HEK293T (cell line): ENCODE measurements around the gene PLCB4.

Experiments used
- CTCF ChIA-PET: fragments of 350-600 bp; formaldehyde crosslinking; extraction: SDS; loops from one replicate; lab custom pipeline; 2021; ENCODE audit warnings: antibody characterized with exemption, inconsistent platforms; lab: Yijun Ruan, JAX
- POLR2A ChIA-PET: fragments of 350-600 bp; formaldehyde crosslinking; extraction: SDS; loops from one replicate; lab custom pipeline; 2020; ENCODE audit warnings: antibody characterized with exemption, inconsistent platforms; lab: Yijun Ruan, JAX
- DNase-seq: peaks from one replicate; pipeline ENCODE4 v3.0.0; 2012; ENCODE audit warnings: mixed read lengths; ENCODE audit errors: extremely low spot score
- ARNT ChIP-seq: fragments of 450-650 bp; IDR thresholded peaks from 2 replicates; pipeline ENCODE4 v1.6.1; 2017; ENCODE audit warnings: mild to moderate bottlenecking
- BHLHE40 ChIP-seq: fragments of 450-650 bp; IDR thresholded peaks from 2 replicates; pipeline ENCODE4 v1.6.1; 2016; ENCODE audit warnings: mild to moderate bottlenecking, moderate library complexity, borderline replicate concordance
- CTBP1 ChIP-seq: fragments of 450-650 bp; IDR thresholded peaks from 2 replicates; pipeline ENCODE4 v1.6.1; 2016; ENCODE audit warnings: borderline replicate concordance
- ELF4 ChIP-seq: fragments of 450-650 bp; IDR thresholded peaks from 2 replicates; pipeline ENCODE4 v1.6.1; 2017; ENCODE audit warnings: antibody characterized with exemption
- FOXA1 ChIP-seq: fragments of 450-650 bp; IDR thresholded peaks from 2 replicates; pipeline ENCODE4 v1.6.1; 2016; ENCODE audit warnings: mild to moderate bottlenecking
- FOXK2 ChIP-seq: fragments of 450-650 bp; IDR thresholded peaks from 2 replicates; pipeline ENCODE4 v1.6.1; 2016; ENCODE audit warnings: mild to moderate bottlenecking
- FOXM1 ChIP-seq: fragments of 450-650 bp; IDR thresholded peaks from 2 replicates; pipeline ENCODE4 v1.6.1; 2017; ENCODE audit warnings: mild to moderate bottlenecking, borderline replicate concordance
- HDGF ChIP-seq: fragments of 450-650 bp; IDR thresholded peaks from 2 replicates; pipeline ENCODE4 v1.6.1; 2017; ENCODE audit warnings: antibody characterized with exemption, borderline replicate concordance
- L3MBTL2 ChIP-seq: fragments of 450-650 bp; conservative IDR thresholded peaks from 2 replicates; pipeline ENCODE4 v1.6.1; 2016; ENCODE audit warnings: mild to moderate bottlenecking
- LEF1 ChIP-seq: fragments of 450-650 bp; IDR thresholded peaks from 2 replicates; pipeline ENCODE4 v1.6.1; 2017; ENCODE audit warnings: mild to moderate bottlenecking, borderline replicate concordance
- NFRKB ChIP-seq: fragments of 450-650 bp; IDR thresholded peaks from 2 replicates; pipeline ENCODE4 v1.6.1; 2016; ENCODE audit warnings: mild to moderate bottlenecking, moderate library complexity
- SP1 ChIP-seq: fragments of 450-650 bp; IDR thresholded peaks from 2 replicates; pipeline ENCODE4 v1.6.1; 2017
- SUZ12 ChIP-seq: fragments of 450-650 bp; IDR thresholded peaks from 2 replicates; pipeline ENCODE4 v1.6.1; 2016; ENCODE audit warnings: mild to moderate bottlenecking
- TARDBP ChIP-seq: fragments of 450-650 bp; IDR thresholded peaks from 2 replicates; pipeline ENCODE4 v1.6.1; 2016
- ZNF384 ChIP-seq: fragments of 450-650 bp; IDR thresholded peaks from 2 replicates; pipeline ENCODE4 v1.6.1; 2016
- TF ChIP-seq, protein P1 (sequence below): fragments of 450-650 bp; IDR thresholded peaks from 2 replicates; pipeline ENCODE4 v1.6.1; 2016

PLCB4 gene

DNA sequence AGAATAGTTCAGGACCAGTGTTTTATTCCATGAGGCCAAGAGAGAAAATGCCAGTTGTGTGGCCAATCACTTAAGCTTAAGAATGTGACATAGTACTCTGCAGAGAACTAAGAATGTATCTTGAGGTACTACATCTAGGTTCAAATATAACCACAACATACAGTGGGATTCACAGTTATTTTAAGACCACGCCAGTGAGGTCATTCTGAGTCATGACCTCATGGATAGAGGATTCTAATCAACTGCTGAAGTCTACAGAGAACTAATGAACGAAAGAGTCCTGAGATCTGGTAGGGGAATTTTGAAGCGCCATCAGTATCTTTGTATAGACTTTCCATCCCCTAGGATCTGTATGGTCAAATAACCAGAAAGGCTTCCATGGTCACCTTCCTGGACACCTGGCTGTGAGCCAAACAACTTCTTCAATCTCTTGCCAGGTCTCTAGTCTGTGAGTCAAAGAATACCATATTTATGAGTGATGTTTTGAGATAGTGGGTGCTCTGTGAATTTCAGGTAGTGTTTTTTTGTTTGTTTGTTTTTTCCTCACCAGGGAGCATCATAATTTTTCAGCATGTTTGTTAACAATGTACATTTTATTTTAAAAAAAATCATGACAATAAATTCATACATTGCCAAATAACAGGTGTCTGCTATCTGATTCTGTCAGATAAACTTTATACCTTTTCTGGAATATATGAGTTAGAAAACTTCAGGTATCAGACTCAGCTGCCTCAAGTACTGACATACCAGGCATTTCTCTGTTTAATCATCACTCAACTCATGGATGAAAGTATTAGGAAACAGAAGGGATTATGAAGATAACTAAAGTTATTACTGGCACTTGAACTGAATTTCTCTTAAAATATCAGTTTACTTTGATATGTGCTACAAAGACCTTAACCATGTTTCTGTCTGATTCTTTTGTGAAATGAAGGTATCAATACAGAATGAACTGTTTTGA is 217.9 kb downstream of the PLCB4 start:
- TF ChIP-seq ARNT: no peak
- no peak for TF ChIP-seq FOXA1
- TF ChIP-seq FOXM1: no peak
- no peak for TF ChIP-seq ZNF384
- TF ChIP-seq NFRKB: no peak
- TF ChIP-seq SP1: no peak
- no peak for TF ChIP-seq TARDBP
- ChIA-PET CTCF (no interaction called here), POLR2A (no interaction called here)
- DNase-seq: no peak

DNA sequence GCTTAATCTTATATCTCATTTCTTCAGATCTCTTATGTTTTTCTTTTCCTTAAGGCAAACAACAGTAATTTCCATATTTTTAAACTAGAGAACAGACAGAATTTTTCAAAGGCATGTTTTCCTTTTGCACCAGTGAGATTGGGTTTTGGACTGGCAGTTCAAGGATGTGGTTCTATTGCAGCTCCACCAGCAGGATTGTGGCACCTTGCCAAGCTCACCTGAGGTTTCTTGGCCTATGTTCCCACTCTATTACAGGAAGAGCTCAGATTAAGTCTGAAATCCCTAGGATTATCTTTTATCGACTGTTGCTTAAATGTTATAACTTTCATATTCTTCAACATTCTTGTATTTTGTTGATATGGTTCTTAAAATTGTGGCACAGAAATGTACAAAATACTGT is 218.9 kb downstream of the PLCB4 start:
- CTCF ChIA-PET: no interaction called here
- TF ChIP-seq CTBP1 (no peak), L3MBTL2 (no peak), SP1 (no peak), FOXM1 (no peak), BHLHE40 (no peak), ARNT (no peak), ZNF384 (no peak), HDGF (no peak), ELF4 (no peak), LEF1 (no peak), FOXA1 (no peak), NFRKB (no peak)
- TF ChIP-seq, protein P1, sequence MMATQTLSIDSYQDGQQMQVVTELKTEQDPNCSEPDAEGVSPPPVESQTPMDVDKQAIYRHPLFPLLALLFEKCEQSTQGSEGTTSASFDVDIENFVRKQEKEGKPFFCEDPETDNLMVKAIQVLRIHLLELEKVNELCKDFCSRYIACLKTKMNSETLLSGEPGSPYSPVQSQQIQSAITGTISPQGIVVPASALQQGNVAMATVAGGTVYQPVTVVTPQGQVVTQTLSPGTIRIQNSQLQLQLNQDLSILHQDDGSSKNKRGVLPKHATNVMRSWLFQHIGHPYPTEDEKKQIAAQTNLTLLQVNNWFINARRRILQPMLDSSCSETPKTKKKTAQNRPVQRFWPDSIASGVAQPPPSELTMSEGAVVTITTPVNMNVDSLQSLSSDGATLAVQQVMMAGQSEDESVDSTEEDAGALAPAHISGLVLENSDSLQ: no peak
- POLR2A ChIA-PET: no interaction called here
- DNase-seq: no peak

DNA sequence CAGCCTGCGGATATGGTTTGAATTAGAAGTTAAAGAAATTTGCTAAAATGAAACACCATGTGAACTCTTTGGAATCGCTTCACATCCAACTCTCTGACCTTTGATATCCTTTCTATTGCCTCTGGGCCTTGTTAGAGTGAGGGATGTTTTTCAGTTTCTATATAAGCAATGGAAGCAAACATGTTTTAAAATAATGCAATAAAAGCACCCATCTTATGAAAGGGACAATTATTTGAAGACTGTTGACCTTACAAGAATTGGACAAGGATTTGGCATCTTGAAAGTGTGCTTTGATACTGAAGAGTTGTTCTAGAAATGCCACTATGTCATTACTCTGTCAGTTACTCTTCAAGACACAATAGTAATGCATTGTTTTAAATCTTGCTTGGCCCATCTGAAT is 221.4 kb downstream of the PLCB4 start:
- POLR2A ChIA-PET: no interaction called here
- no peak for TF ChIP-seq FOXA1
- no peak for TF ChIP-seq SP1
- TF ChIP-seq FOXM1: no peak
- no peak for TF ChIP-seq ELF4
- no peak for TF ChIP-seq TARDBP
- TF ChIP-seq SUZ12: no peak
- TF ChIP-seq FOXK2: no peak
- no peak for TF ChIP-seq L3MBTL2
- no peak for TF ChIP-seq BHLHE40
- TF ChIP-seq ARNT: no peak
- no peak for TF ChIP-seq CTBP1
- TF ChIP-seq, protein P1: no peak
- TF ChIP-seq HDGF: no peak
- no peak for TF ChIP-seq LEF1
- TF ChIP-seq NFRKB: no peak
- no peak for TF ChIP-seq ZNF384
- CTCF ChIA-PET: no interaction called here
- no peak for DNase-seq

DNA sequence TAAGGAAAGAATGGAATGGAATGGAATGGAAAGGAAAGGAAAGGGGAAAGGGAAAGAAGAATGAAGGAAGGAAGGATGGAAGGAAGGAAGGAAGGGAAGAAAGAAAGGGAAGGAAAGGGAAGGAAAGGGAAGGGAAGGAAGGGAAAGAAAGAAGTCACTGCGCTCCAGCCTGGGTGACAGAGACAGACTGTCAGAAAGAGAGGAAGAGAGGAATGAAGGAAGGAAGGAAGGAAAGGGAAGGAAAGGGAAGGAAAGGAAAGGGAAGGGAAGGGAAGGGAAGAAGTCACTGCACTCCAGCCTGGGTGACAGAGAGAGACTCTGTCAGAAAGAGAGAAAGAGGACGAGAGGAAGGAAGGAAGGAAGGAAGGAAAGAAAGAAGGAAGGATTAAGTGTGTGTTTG is 224.3 kb downstream of the PLCB4 start:
- no peak for DNase-seq
- POLR2A ChIA-PET: no interaction called here
- TF ChIP-seq HDGF (no peak), CTBP1 (no peak), TARDBP (no peak), FOXK2 (no peak), ELF4 (no peak), FOXA1 (no peak)
- CTCF ChIA-PET: no interaction called here

DNA sequence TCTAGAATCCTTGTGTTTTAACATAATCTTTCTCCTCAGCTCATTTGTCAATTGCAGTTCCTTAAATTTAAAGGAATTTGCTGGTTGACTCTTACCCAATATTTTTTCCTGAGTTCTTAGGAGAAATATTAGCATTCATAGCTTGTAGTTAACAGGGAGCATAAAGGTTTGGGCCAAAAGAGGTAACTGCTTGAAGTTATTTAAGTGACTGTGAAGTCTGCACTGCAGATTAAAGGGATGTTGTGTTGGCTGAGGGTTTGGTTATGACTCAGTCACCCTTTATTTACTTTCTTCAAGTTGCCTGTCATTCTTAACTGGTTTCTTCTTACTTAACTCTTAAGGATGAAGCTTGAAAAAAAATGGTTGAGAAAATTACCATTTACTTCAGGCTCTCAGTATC is 225.2 kb downstream of the PLCB4 start:
- DNase-seq: no peak
- CTCF ChIA-PET: no interaction called here
- POLR2A ChIA-PET: no interaction called here
- TF ChIP-seq L3MBTL2: no peak
- no peak for TF ChIP-seq BHLHE40
- no peak for TF ChIP-seq ZNF384
- TF ChIP-seq, protein P1: no peak
- TF ChIP-seq LEF1: no peak
- TF ChIP-seq CTBP1: no peak
- no peak for TF ChIP-seq FOXA1
- TF ChIP-seq SUZ12: no peak
- TF ChIP-seq TARDBP: no peak

DNA sequence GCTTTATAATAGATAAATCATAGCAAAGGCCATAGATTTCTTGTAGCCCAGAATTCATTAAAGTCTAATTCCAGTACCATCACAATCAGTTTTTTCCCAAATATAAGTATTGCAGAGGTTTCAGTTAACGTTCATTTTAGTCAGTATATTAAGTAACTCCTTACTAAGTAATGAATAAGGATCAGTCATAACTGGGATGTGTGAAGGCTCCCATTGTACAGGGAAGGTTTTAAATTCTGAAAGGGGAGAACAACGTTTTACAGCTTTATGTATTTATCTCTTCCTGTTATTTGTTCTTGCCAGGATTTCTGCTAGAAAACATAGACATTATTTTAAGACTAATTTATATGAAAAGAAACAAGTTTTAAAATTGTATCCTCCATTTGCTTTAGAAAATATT is 230.0 kb downstream of the PLCB4 start:
- no peak for TF ChIP-seq SUZ12
- no peak for TF ChIP-seq HDGF
- no peak for TF ChIP-seq ELF4
- TF ChIP-seq FOXK2: no peak
- TF ChIP-seq TARDBP: no peak
- no peak for TF ChIP-seq LEF1
- no peak for TF ChIP-seq SP1
- no peak for TF ChIP-seq FOXA1
- TF ChIP-seq, protein P1: no peak
- TF ChIP-seq L3MBTL2: no peak
- TF ChIP-seq FOXM1: no peak
- no peak for TF ChIP-seq ZNF384
- CTCF ChIA-PET: no interaction called here
- DNase-seq: no peak
- POLR2A ChIA-PET: no interaction called here
